Activated CD4-positive, alpha-beta T cell treated with anti-CD3 and anti-CD28 coated beads, Interleukin-2, amount 50 U/mL, for 24 hours (primary cell): ENCODE data around the gene EHMT1.
A peak's percentile ranks its signal among the peaks of the same experiment; 100 is the strongest.

Experiments
- DNase-seq, 2 donors: peaks; one replicate each; pipeline ENCODE4 v3.0.0-alpha.2; 2020; ENCODE audit warnings: low read depth in 1 of 2, low spot score in 1 of 2

The EHMT1 gene

GRCh38 chr9:137738703-137739102 is 119.9 kb downstream of the EHMT1 start:
- no peak for DNase-seq

DNA sequence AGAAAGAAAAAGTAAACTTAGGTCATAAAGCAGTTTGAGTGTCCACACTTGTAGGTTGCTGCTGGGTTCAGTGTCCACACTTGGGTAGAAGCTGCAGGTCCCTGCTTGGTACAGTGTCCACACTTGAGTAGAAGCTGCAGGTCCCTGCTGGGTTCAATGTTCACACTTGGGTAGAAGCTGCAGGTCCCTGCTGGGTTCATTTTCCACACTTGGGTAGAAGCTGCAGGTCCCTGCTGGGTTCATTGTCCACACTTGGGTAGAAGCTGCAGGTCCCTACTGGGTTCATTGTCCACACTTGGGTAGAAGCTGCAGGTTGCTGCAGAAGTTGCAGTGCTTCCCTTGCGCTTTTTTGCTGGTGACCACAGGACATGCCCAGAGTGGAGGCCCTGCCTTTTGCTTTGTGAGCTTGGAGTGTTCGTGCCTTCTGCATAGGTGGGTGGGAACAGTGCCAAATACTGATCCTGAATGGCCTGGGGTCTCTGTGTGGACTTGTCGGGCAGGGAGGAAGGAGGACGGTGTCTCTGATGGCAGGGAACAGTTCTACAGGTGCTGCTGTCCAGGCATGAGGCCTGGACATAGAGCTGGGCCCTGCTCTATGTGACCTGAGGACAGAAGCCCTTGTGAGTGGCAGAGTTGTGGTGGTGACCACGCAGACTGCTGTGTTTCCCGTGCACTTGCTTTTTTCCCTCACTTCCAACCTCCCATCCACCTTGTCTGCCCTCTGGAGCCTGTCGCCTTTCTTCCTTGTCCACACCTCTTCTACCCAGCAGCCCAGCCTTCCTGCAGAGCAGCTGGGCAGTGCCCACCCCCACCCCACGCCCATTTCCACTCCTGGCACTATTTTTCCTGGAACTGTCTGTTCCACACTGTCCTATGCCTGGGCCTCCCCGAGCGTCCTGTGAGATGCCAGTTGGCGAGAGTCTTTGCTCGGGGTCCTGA is 120.8 kb downstream of the EHMT1 start:
- DNase-seq = no peak

- DNase-seq = no peak
Observed at GRCh38 chr9:137740312-137740711, 121.5 kb downstream of the EHMT1 start.

- DNase-seq = no peak
Observed at GRCh38 chr9:137741330-137741729, 122.5 kb downstream of the EHMT1 start.

- DNase-seq = no peak
Observed at GRCh38 chr9:137742698-137743097, 123.9 kb downstream of the EHMT1 start.

GRCh38 chr9:137743695-137744094 is 124.9 kb downstream of the EHMT1 start:
- no peak for DNase-seq

- DNase-seq = no peak
Observed at GRCh38 chr9:137744632-137745183, 125.9 kb downstream of the EHMT1 start.

- DNase-seq = no peak
Observed at GRCh38 chr9:137745541-137745991, 126.8 kb downstream of the EHMT1 start.

DNA sequence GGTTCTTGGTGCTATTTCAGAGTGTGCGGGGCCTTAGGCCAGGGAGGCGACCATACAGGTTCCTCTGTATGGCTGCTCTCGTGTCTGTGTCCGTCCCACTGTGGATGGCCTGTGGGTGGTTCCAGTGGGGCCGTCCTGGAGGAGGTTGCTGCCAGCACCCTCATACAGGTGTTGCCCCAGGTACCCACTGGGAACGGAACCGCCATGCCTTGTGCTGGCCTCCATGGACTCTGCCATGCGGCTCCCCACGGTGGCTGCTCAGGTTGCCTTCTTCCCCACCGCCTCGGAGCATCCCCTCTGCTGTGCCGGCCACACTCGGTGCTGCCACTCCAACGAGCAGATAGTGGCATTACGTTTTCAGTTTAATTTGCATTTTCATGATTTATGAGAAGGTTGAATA is 129.5 kb downstream of the EHMT1 start:
- DNase-seq = no peak

GRCh38 chr9:137748741-137749140 is 129.9 kb downstream of the EHMT1 start:
- no peak for DNase-seq

DNA sequence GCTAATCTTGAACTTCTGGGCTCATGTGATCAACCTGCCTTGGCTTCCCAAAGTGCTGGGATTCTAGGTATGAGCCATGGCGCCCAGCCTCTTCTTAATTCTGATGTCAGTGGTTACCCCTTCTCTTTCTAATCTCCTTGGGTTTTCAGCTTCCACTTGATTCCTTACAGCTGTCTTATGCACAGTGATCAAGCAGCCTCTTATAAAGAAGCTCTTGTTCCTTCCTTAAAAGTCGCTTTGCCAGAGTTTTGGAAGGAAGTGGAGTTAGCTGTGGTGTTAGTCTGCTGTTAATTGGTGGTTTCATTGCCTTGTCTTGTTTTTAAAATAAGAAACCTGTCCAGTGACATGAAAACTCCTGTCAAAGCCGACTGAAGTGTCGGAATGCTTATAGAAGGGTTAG is 130.7 kb downstream of the EHMT1 start:
- no peak for DNase-seq

DNA sequence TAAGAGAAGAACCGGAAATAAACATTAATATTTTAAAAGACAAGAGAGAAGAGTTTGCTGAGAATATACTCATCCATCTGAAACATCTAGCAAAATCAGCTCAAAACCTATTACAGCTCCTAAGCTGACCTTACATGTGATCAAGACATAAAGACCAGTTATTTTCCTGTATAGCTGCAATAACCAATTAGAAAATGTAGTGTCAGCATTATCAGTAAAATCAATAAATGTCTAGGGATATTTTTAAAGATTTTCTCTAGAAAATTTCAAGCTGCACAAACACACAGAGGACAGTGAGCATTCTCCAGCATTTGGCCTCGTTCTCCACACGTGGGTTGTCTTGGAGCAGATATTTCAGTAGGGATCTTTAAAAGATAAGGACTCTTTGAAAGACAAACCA is 131.2 kb downstream of the EHMT1 start:
- DNase-seq = no peak

GRCh38 chr9:137750566-137750965 is 131.8 kb downstream of the EHMT1 start:
- no peak for DNase-seq

DNA sequence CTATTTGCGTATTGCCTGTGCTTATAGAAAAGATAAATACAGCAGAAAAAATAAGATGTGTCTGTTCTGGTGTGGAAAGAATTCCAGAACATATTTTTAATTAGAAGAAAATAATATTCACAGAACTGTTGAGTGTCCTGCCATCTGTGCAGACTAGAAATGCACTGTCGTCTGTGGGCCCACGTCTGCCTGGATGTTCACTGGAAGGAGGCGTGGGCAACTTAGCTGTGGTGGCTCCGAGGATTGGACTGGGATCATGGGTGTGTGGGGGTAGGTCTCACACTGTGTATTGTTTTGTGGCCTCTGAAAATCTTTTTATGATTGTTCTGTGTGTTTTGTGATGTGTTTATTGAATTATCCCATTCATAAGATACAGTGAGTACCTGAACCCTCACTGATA is 132.8 kb downstream of the EHMT1 start:
- DNase-seq = no peak

- DNase-seq = no peak
Observed at GRCh38 chr9:137752426-137752825, 133.6 kb downstream of the EHMT1 start.

DNA sequence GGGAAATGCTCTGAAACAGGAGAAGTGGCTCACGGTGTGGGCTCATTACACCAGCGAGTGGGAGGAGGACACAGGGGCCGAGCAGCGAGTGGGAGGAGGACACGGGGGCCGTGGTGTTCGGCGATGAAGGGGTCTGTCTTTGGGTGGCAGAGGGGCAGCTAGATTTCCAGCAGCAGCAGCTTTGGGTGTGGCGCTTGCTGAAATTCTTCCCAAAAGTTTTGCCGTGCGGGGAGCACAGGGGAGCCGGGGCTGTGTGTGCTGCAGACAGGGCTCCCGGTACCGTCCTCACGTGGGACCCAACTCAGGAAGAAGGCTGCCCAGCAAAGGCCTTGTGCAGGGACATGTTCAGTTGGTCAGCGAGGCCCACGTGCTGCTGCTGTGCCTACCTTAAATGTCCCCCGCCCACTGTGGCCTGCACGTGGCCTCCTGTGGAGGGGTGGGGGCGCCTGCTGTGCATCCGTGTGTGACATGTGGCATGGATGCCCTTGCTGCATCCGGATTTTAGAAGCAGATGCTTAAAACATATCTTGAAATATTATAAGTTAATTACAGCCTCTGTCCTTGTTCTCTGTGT is 134.5 kb downstream of the EHMT1 start:
- DNase-seq = no peak

- no peak for DNase-seq
Observed at GRCh38 chr9:137755261-137755927, 136.6 kb downstream of the EHMT1 start.

- no peak for DNase-seq
Observed at GRCh38 chr9:137756045-137756744, 137.4 kb downstream of the EHMT1 start.

- DNase-seq = no peak
Observed at GRCh38 chr9:137757139-137757538, 138.3 kb downstream of the EHMT1 start.

DNA sequence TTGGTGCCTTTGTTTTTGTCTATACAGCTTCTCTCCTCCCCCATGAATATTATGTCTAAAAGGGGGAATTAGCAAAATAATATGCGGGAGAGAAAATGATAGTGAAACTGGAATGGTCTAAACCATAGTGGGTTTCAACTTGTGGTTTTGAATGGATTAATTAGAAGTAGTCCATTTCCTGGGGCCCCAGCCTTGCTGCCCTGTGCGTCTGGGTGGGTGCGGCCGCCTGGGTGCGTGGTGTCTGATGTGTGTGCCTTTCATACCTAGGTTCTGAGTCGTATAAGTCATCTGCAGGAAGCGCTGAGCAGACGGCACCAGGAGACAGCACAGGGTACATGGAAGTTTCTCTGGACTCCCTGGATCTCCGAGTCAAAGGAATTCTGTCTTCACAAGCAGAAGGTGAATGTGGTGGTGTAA is 138.8 kb downstream of the EHMT1 start:
- DNase-seq = peak in 1 of 2 donors; percentile 25

DNA sequence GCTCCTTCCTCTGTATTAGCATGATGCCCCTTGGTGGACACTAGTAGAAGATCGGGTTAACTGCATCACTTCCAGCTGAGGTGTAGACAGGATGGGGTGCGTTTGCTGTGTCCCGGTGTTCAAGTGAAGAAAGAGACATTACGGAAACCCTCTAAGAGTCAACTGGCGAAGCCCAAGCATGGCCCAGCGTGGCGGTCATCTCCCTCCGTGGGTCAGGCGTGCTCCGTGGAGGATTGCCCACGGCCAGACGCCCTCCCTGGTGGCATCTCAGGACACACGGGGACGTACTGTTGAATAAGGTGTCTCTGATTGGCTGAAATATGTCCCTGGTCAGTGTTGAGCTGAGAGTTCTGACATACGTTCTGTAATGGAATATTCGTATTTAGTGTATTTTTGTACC is 139.3 kb downstream of the EHMT1 start:
- no peak for DNase-seq
